ENCODE data around the gene EIF4A2. TPM values are rescaled to one million over a fixed set of nuclear protein-coding genes. Genes with fewer than 3 reads are reported as not detected.

EIF4A2 gene
- total RNA-seq, 1 donor from 2014 or later = 1,764 TPM

DNA sequence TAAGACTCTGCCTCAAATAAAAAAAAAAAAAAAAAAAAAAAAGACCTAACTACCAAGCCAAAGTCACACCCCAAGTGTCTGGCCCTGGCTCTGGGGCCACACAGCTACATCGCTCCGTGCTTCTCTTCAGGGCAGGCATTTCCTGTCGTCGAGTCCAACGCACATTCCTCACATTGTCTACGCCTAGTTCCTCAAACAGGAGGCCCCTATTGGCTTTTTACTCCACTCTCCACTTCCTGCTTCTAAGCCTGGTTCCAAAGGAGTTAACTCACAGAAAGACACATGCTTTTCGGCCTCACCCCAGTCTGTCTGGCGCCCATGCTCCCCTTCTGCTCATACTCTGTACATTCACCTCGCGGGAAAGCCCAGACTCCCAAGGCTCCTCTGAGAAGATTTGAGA, 37.4 kb upstream of the EIF4A2 start:
- Mint-ChIP-seq H3K27me3 (ENCODE audit: insufficient read depth, low read depth) (peaks cover 7% of the 10 kb centered on the region), H3K4me3 (no peak overlapping the region), H3K9me3 (no peaks in the 10 kb centered on the region), H3K4me1 (peaks cover 3% of the 10 kb centered on the region), H3K27ac (no peak overlapping the region), H3K36me3 (no peaks in the 10 kb centered on the region)
- DNase-seq (ENCODE audit: low spot score) = peak; percentile 10
- H3K9ac ChIP-seq = no peak overlapping the region
- H3K4me1 ChIP-seq = no peaks in the 10 kb centered on the region
- no peaks in the 10 kb centered on the region for H3K9me3 ChIP-seq (ENCODE audit: low read depth)
- TF ChIP-seq EZH2 (IDR thresholded peaks at IDR 0.05) = no peak
- no peak for TF ChIP-seq EZH2phosphoT487 (IDR thresholded peaks at IDR 0.05)
- TF ChIP-seq, protein P1, sequence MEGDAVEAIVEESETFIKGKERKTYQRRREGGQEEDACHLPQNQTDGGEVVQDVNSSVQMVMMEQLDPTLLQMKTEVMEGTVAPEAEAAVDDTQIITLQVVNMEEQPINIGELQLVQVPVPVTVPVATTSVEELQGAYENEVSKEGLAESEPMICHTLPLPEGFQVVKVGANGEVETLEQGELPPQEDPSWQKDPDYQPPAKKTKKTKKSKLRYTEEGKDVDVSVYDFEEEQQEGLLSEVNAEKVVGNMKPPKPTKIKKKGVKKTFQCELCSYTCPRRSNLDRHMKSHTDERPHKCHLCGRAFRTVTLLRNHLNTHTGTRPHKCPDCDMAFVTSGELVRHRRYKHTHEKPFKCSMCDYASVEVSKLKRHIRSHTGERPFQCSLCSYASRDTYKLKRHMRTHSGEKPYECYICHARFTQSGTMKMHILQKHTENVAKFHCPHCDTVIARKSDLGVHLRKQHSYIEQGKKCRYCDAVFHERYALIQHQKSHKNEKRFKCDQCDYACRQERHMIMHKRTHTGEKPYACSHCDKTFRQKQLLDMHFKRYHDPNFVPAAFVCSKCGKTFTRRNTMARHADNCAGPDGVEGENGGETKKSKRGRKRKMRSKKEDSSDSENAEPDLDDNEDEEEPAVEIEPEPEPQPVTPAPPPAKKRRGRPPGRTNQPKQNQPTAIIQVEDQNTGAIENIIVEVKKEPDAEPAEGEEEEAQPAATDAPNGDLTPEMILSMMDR (IDR thresholded peaks at IDR 0.05) = no peak
- H3K36me3 ChIP-seq = no peaks in the 10 kb centered on the region
- H3K4me2 ChIP-seq = no peak overlapping the region
- peak overlapping the region; percentile 73 for H2AFZ ChIP-seq (replicated peaks)
- no peak overlapping the region for H3K4me3 ChIP-seq
- H4K20me1 ChIP-seq (ENCODE audit: low read depth) = no peaks in the 10 kb centered on the region
- no peaks in the 10 kb centered on the region for H3F3A ChIP-seq (ENCODE audit: low read depth)
- no peaks in the 10 kb centered on the region for H3K79me2 ChIP-seq (ENCODE audit: low read depth)
- H3K27me3 ChIP-seq = no peaks in the 10 kb centered on the region
- H3K27ac ChIP-seq = no peak overlapping the region

DNA sequence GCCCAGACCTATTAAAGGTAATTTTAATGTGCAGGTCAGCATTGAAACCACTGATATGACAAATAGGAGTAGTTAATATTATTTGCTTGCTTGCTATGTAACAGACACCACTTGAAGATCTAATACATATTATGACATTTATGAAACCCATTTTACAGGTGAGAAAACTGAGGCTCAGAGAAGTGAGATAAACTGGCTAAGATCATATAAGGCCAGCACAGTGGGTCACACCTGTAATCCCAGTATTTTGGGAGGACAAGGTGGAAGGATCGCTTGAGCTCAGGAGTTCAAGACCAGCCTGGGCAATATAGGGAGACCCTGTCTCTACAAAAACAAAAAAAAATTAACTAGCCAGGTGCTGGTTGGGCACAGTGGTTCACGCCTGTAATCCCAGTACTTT, 33.1 kb upstream of the EIF4A2 start:
- Mint-ChIP-seq H3K27me3 (ENCODE audit: insufficient read depth, low read depth) (peaks cover 8% of the 10 kb centered on the region), H3K27ac (no peak overlapping the region), H3K9me3 (no peaks in the 10 kb centered on the region), H3K36me3 (no peaks in the 10 kb centered on the region), H3K4me3 (no peak overlapping the region), H3K4me1 (peaks cover 3% of the 10 kb centered on the region)
- no peaks in the 10 kb centered on the region for H3F3A ChIP-seq (ENCODE audit: low read depth)
- H3K4me1 ChIP-seq = no peaks in the 10 kb centered on the region
- H3K9ac ChIP-seq = no peak overlapping the region
- no peak for DNase-seq (ENCODE audit: low spot score)
- H2AFZ ChIP-seq (replicated peaks) = no peak overlapping the region
- H3K9me3 ChIP-seq (ENCODE audit: low read depth) = no peaks in the 10 kb centered on the region
- no peaks in the 10 kb centered on the region for H4K20me1 ChIP-seq (ENCODE audit: low read depth)
- H3K27ac ChIP-seq = no peak overlapping the region
- no peak overlapping the region for H3K4me3 ChIP-seq
- no peak overlapping the region for H3K4me2 ChIP-seq
- H3K27me3 ChIP-seq = no peaks in the 10 kb centered on the region
- TF ChIP-seq, protein P1 (IDR thresholded peaks at IDR 0.05) = no peak
- TF ChIP-seq EZH2phosphoT487 (IDR thresholded peaks at IDR 0.05) (no peak), EZH2 (IDR thresholded peaks at IDR 0.05) (no peak)
- H3K79me2 ChIP-seq (ENCODE audit: low read depth) = no peaks in the 10 kb centered on the region
- no peaks in the 10 kb centered on the region for H3K36me3 ChIP-seq

DNA sequence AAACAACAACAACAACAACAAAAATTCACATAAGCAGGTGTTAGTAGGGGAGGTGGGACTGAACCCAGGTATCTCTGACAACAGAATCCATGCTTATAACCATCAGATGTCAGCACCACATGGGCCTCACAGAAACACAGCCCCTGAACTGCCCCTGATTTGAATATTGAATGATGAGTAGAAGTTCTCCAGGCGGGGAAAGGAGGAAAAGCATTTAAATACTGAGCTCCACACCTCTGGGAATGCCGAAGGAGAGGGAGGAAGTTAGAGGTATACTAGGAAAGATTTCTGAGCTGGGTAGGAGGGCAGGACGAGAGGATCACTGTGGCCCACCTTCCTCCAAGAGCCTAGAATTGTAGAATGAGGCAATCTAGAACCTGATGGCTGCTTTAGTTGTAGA, 31.9 kb upstream of the EIF4A2 start:
- no peaks in the 10 kb centered on the region for H3K9me3 Mint-ChIP-seq
- H3K36me3 Mint-ChIP-seq = no peaks in the 10 kb centered on the region
- Histone ChIP-seq H3K4me3 (no peak overlapping the region), H3K27me3 (no peaks in the 10 kb centered on the region), H3K4me1 (no peaks in the 10 kb centered on the region), H3K4me2 (no peak overlapping the region), H3K36me3 (no peaks in the 10 kb centered on the region), H3F3A (ENCODE audit: low read depth) (no peaks in the 10 kb centered on the region), H3K27ac (no peak overlapping the region), H3K9me3 (ENCODE audit: low read depth) (no peaks in the 10 kb centered on the region), H3K9ac (no peak overlapping the region), H3K79me2 (ENCODE audit: low read depth) (no peaks in the 10 kb centered on the region), H4K20me1 (ENCODE audit: low read depth) (no peaks in the 10 kb centered on the region), H2AFZ (replicated peaks) (no peak overlapping the region)
- no peak for DNase-seq (ENCODE audit: low spot score)
- H3K4me1 Mint-ChIP-seq = no peaks in the 10 kb centered on the region
- H3K4me3 Mint-ChIP-seq = no peak overlapping the region
- peaks cover 5% of the 10 kb centered on the region for H3K27me3 Mint-ChIP-seq (ENCODE audit: insufficient read depth, low read depth)
- no peak overlapping the region for H3K27ac Mint-ChIP-seq
- no peak for TF ChIP-seq EZH2 (IDR thresholded peaks at IDR 0.05)
- no peak for TF ChIP-seq EZH2phosphoT487 (IDR thresholded peaks at IDR 0.05)
- TF ChIP-seq, protein P1 (IDR thresholded peaks at IDR 0.05) = no peak

Measured in neural progenitor cell (in vitro differentiated cells).